ENCODE results near the gene ADAMTS13.
A peak's percentile ranks its signal among the peaks of the same experiment; 100 is the strongest.

The ADAMTS13 gene

GRCh38 chr9:133393399-133393798 is 28.8 kb upstream of the ADAMTS13 start:
- DNase-seq = no peak

- no peak for DNase-seq
Measured at GRCh38 chr9:133394687-133395271, 27.4 kb upstream of the ADAMTS13 start.

- no peak for DNase-seq
Measured at GRCh38 chr9:133396952-133397351, 25.2 kb upstream of the ADAMTS13 start.

- DNase-seq = no peak
Measured at GRCh38 chr9:133397370-133397769, 24.8 kb upstream of the ADAMTS13 start.

GRCh38 chr9:133397895-133398294 is 24.3 kb upstream of the ADAMTS13 start:
- DNase-seq = no peak

- no peak for DNase-seq
Measured at GRCh38 chr9:133400292-133400691, 21.9 kb upstream of the ADAMTS13 start.

- DNase-seq = no peak
Measured at GRCh38 chr9:133401588-133401987, 20.6 kb upstream of the ADAMTS13 start.

GRCh38 chr9:133402689-133403088 is 19.5 kb upstream of the ADAMTS13 start:
- DNase-seq = no peak

GRCh38 chr9:133403766-133404453 is 18.3 kb upstream of the ADAMTS13 start:
- DNase-seq = peak; percentile 60

- no peak for DNase-seq
Measured at GRCh38 chr9:133404454-133405002, 17.6 kb upstream of the ADAMTS13 start.

- no peak for DNase-seq
Measured at GRCh38 chr9:133405508-133406438, 16.4 kb upstream of the ADAMTS13 start.

GRCh38 chr9:133406480-133407307 is 15.5 kb upstream of the ADAMTS13 start:
- DNase-seq = peak; percentile 67

GRCh38 chr9:133408042-133408441 is 14.1 kb upstream of the ADAMTS13 start:
- no peak for DNase-seq

- no peak for DNase-seq
Measured at GRCh38 chr9:133415170-133415569, 7.0 kb upstream of the ADAMTS13 start.

- peak; percentile 72 for DNase-seq
Measured at GRCh38 chr9:133417541-133418461, 4.4 kb upstream of the ADAMTS13 start, which contains the start of gene REXO4. TSS of gene REXO4 (minus strand) at chr9:133418010. CDS start at chr9:133417844, 166 bp downstream.

GRCh38 chr9:133419005-133419404 is 3.2 kb upstream of the ADAMTS13 start:
- no peak for DNase-seq

- DNase-seq = no peak
Measured at GRCh38 chr9:133420392-133420827, 1.8 kb upstream of the ADAMTS13 start.

- no peak for DNase-seq
Measured at GRCh38 chr9:133423216-133423615, 1.0 kb downstream of the ADAMTS13 start.

GRCh38 chr9:133424187-133424586 is 2.0 kb downstream of the ADAMTS13 start:
- DNase-seq = no peak

GRCh38 chr9:133425049-133425632 is 3.0 kb downstream of the ADAMTS13 start:
- no peak for DNase-seq

- no peak for DNase-seq
Measured at GRCh38 chr9:133426011-133426410, 3.8 kb downstream of the ADAMTS13 start.

Data from activated CD4-positive, alpha-beta T cell treated with anti-CD3 and anti-CD28 coated beads for 1 hour (primary cell).